Activated B cell treated with CpG ODN at 0.5 μM for 24 hours (primary cell): ENCODE results near the gene CUX1. TPM values are rescaled to one million over a fixed set of nuclear protein-coding genes. Genes with fewer than 3 reads are reported as not detected.
A peak's percentile ranks its signal among the peaks of the same experiment; 100 is the strongest.

ENCODE experiments used
- ATAC-seq: fragments of 200-7000 bp; cut with Tn5 transposase; one replicate; pipeline ENCODE4 v1.10.0; 2021; ENCODE audit warnings: low read depth, mild to moderate bottlenecking, moderate library complexity
- CTCF ChIA-PET: fragments of 350-600 bp; sonication (Branson Sonifier 250); formaldehyde crosslinking; loops from one replicate; lab custom pipeline; 2021; ENCODE audit warnings: antibody characterized with exemption; lab: Charles Lee
- POLR2A ChIA-PET: fragments of 350-600 bp; sonication (Branson Sonifier 250); formaldehyde crosslinking; loops from one replicate; lab custom pipeline; 2021; ENCODE audit warnings: antibody characterized with exemption; lab: Charles Lee
- DNase-seq: peaks from one replicate; pipeline ENCODE4 v3.0.0; 2022
- H3K27ac Mint-ChIP-seq: one replicate; pipeline ENCODE4 v1.8.0; 2020; ENCODE audit warnings: mixed read lengths
- H3K27me3 Mint-ChIP-seq: one replicate; pipeline ENCODE4 v1.8.0; 2021; ENCODE audit warnings: mixed read lengths
- H3K36me3 Mint-ChIP-seq: one replicate; pipeline ENCODE4 v1.8.0; 2021; ENCODE audit warnings: low read depth, mixed read lengths
- H3K4me1 Mint-ChIP-seq: one replicate; pipeline ENCODE4 v1.8.0; 2021; ENCODE audit warnings: mixed read lengths
- H3K4me3 Mint-ChIP-seq: one replicate; pipeline ENCODE4 v1.8.0; 2020; ENCODE audit warnings: mild to moderate bottlenecking, mixed read lengths
- H3K9me3 Mint-ChIP-seq: one replicate; pipeline ENCODE4 v1.8.0; 2020; ENCODE audit warnings: mixed read lengths
- intact Hi-C: fragments of 100-400 bp; cut with micrococcal nuclease; formaldehyde crosslinking; loops from one replicate; pipeline ENCODE4 v1.15.1; 2024
- total RNA-seq: library from RNA; stranded (reverse); gene quantifications from 2 replicates; pipeline ENCODE4 v1.2.3, GENCODE V29; 2022
- TF ChIP-seq, protein P1 (sequence below): fragments of 200-600 bp; IDR thresholded peaks from one replicate; pipeline ENCODE4 v1.8.0; 2022; ENCODE audit warnings: antibody characterized with exemption, mild to moderate bottlenecking

The CUX1 gene
- total RNA-seq, 1 donor from 2014 or later = 61.7 TPM

DNA sequence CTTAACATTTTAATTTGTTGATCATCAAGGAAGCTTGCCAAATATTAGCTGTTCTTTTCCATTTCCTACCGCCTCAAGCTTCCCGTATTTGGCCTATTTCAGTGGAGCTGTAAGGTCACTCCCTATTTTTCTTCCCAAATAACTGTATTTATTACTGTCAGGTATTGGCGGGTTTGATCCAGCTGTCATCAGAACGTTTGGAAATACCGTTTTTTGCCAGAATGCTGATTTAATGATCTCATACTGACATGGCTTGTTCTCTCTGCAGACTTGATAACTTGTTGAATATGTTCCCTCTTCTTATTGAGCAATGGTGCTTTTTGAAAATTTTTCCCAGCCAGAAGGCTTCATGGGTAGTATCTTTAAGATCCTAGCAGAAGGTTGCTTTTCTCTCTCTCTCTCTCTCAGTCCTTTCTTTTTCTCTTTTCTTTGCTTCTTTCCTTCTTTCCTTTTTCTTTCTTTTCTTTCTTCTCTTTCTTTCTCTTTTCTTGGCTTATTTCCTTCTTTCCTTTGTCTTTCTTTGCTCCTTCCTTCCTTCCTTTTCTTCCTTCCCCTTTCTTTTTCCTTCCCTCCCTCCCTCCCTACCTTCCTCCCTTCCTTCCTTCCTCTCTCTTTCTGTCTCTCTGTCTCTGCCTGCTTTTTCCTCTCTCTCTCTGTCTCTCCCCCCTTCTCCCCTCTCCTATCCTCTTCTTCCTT is 42.1 kb downstream of the CUX1 start:
- CTCF ChIA-PET = no interaction called here
- intact Hi-C loops = no loop called here
- TF ChIP-seq, protein P1, sequence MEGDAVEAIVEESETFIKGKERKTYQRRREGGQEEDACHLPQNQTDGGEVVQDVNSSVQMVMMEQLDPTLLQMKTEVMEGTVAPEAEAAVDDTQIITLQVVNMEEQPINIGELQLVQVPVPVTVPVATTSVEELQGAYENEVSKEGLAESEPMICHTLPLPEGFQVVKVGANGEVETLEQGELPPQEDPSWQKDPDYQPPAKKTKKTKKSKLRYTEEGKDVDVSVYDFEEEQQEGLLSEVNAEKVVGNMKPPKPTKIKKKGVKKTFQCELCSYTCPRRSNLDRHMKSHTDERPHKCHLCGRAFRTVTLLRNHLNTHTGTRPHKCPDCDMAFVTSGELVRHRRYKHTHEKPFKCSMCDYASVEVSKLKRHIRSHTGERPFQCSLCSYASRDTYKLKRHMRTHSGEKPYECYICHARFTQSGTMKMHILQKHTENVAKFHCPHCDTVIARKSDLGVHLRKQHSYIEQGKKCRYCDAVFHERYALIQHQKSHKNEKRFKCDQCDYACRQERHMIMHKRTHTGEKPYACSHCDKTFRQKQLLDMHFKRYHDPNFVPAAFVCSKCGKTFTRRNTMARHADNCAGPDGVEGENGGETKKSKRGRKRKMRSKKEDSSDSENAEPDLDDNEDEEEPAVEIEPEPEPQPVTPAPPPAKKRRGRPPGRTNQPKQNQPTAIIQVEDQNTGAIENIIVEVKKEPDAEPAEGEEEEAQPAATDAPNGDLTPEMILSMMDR = no peak
- Mint-ChIP-seq H3K9me3 (no peaks in the 10 kb centered on the region), H3K4me1 (peaks cover 81% of the 10 kb centered on the region), H3K4me3 (no peak overlapping the region), H3K36me3 (peaks cover 3% of the 10 kb centered on the region), H3K27ac (peak overlapping the region; percentile 56), H3K27me3 (no peaks in the 10 kb centered on the region)
- DNase-seq = no peak
- POLR2A ChIA-PET = no interaction called here
- no peak for ATAC-seq

DNA sequence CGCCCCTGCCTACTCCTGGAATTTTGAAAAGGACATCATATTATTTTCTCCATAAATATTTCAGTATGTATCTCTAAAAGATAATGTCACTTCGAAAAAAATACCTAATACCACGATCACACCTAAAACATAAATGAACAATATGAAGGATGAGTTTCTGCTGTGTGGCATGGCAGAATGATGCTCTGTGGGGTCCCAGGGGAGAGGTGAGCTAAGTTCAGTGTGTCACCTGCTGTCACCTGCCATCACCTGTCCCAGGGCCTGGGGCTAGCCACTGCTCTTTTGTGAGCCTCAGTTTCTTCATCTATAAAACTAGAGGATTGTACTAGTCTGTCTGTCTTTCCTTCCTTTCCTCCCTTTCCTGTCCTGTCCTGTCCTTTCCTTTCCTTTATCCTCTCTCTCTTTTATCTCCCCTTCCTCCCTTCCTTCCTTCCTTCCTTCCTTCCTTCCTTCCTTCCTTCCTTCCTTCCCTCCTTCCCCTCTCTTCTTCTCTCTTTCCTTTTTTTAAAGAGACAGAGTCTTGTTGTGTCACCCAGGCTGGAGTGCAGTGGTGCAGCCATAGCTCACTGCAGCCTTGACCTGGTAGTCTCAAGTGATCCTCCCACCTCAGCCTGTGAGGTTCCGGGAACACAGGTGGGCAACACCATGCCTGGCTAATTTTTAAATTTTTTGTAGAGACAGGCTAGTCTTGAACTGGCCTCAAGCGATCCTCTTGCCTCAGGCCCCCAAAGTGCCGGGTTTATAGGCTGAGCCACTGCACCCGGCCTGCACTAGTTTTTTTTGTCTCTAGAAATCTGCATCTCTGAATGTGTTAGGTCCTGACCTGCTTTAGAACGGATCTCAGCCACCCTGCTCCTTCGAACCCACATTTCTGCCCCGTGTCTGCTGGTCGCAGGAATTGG is 43.1 kb downstream of the CUX1 start:
- TF ChIP-seq, protein P1 = no peak
- H3K9me3 Mint-ChIP-seq = no peaks in the 10 kb centered on the region
- CTCF ChIA-PET = no interaction called here
- peaks cover 3% of the 10 kb centered on the region for H3K36me3 Mint-ChIP-seq
- H3K4me1 Mint-ChIP-seq = peaks cover 81% of the 10 kb centered on the region
- H3K4me3 Mint-ChIP-seq = peak overlapping the region; percentile 36
- DNase-seq (no peak), ATAC-seq (no peak)
- intact Hi-C loops = no loop called here
- H3K27ac Mint-ChIP-seq = peak overlapping the region; percentile 50
- no peaks in the 10 kb centered on the region for H3K27me3 Mint-ChIP-seq
- POLR2A ChIA-PET = no interaction called here

DNA sequence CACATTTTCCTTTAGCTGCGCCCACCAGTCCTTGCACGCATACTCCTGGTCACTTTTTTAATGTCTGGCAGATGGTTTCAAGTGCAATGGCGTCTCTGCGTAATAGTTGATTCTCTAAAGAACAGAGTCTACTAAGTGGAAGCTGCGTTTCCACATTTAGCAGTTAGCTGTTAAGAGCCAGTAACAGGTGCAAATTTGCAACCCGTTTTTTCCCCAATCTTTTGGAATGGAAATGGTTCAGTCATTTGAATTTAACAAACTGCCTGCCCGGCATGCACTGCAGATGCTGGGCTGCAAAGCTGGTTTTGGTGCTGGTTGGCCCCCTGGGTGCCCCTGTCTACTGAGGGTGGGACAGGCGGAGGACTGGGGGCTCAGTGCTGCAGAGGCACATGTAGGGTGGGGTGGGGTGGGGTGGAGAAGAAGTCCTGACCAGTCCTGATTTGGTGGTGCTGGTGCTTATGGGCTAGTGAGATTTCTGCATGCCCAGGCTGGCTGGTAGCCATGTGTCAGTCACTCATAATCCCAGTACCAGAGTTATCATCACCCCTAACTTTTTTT is 43.9 kb downstream of the CUX1 start:
- DNase-seq = no peak
- TF ChIP-seq, protein P1 = no peak
- Mint-ChIP-seq H3K4me3 (peak overlapping the region; percentile 36), H3K27ac (peak overlapping the region; percentile 15), H3K4me1 (peaks cover 76% of the 10 kb centered on the region), H3K36me3 (peaks cover 3% of the 10 kb centered on the region), H3K27me3 (no peaks in the 10 kb centered on the region), H3K9me3 (no peaks in the 10 kb centered on the region)
- CTCF ChIA-PET = no interaction called here
- ATAC-seq = no peak
- intact Hi-C loops = no loop called here
- POLR2A ChIA-PET = interaction anchor here (0.6 kb wide), 1 partner anchor 310 kb away, joined by 5 read pairs; no protein-coding TSS in a partner anchor

DNA sequence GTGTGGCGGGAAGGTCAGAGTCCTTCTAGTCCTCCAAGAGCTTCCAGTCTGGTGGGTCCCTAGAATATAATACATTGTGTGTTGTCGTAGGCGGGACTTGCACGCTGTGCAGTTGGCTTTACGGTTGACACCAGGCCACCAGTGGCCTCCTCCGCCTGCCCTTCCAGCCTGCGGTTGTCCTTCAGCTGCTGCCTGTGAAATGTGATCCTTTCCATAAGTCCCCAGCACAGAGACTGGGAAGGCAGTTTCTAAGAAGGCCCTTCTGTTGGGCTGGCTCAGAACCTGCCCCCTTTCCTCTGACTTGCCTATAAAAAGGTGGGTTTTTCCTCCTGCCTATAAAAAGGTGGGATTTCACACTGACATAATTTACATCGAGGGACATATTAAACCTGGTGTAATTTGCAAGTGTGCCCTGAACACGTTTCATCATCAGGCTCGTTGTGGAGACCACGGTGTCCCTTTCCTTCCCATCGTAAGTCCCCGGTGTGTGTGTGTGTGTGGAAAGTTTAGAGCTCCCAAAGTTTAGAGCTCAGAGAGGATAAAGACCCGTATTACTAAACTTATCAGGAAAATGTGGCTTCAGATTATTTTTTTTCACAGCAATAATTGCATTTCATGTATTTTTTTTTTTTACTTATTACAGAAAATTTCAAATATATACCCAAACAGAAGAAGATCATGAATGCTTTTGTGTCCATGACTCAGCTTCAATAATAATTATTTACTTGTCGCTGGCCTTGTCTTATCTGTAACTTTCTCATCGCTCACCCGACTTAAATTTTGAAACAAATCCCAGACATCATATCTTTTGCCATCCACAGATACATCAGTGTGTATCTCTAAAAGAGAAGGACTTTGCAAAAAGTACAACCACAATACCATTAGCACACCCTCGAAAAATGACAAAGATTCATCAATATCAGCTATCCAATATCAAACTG is 45.1 kb downstream of the CUX1 start:
- ATAC-seq = no peak
- ChIA-PET CTCF (no interaction called here), POLR2A (interaction anchor here (0.7 kb wide), 1 partner anchor 1494 kb away, joined by 3 read pairs; no protein-coding TSS in a partner anchor)
- TF ChIP-seq, protein P1 = no peak
- H3K36me3 Mint-ChIP-seq = peaks cover under 1% of the 10 kb centered on the region
- H3K4me1 Mint-ChIP-seq = peaks cover 63% of the 10 kb centered on the region
- H3K4me3 Mint-ChIP-seq = no peak overlapping the region
- no peaks in the 10 kb centered on the region for H3K9me3 Mint-ChIP-seq
- intact Hi-C loops = no loop called here
- no peak overlapping the region for H3K27ac Mint-ChIP-seq
- H3K27me3 Mint-ChIP-seq = no peaks in the 10 kb centered on the region
- no peak for DNase-seq
